AG08395 (cell line): ENCODE results near the gene ADAMTS16.
A peak's percentile ranks its signal among the peaks of the same experiment; 100 is the strongest.

Experiments
- DNase-seq: peaks from one replicate; pipeline ENCODE4 v3.0.0; 2012; ENCODE audit warnings: mixed read lengths, low spot score

Gene ADAMTS16

GRCh38 chr5:5287419-5287818, 147.3 kb downstream of the ADAMTS16 start:
- no peak for DNase-seq

- DNase-seq: no peak
These were observed 148.1 kb downstream of the ADAMTS16 start for GRCh38 chr5:5288201-5288600.

- no peak for DNase-seq
These were observed 149.4 kb downstream of the ADAMTS16 start for GRCh38 chr5:5289537-5289936.

- DNase-seq: no peak
These were observed 150.7 kb downstream of the ADAMTS16 start for GRCh38 chr5:5290674-5291334.

- DNase-seq: no peak
These were observed 151.2 kb downstream of the ADAMTS16 start for GRCh38 chr5:5291357-5291756.

GRCh38 chr5:5293029-5293428, 152.9 kb downstream of the ADAMTS16 start:
- no peak for DNase-seq

- DNase-seq: no peak
These were observed 154.3 kb downstream of the ADAMTS16 start for GRCh38 chr5:5294429-5294828.

- no peak for DNase-seq
These were observed 155.2 kb downstream of the ADAMTS16 start for GRCh38 chr5:5295351-5295750.

GRCh38 chr5:5296051-5296450, 155.9 kb downstream of the ADAMTS16 start:
- no peak for DNase-seq

- DNase-seq: no peak
These were observed 157.4 kb downstream of the ADAMTS16 start for GRCh38 chr5:5297432-5298067.

- no peak for DNase-seq
These were observed 158.0 kb downstream of the ADAMTS16 start for GRCh38 chr5:5298068-5298633.

- DNase-seq: no peak
These were observed 158.9 kb downstream of the ADAMTS16 start for GRCh38 chr5:5298841-5299541.

- no peak for DNase-seq
These were observed 161.0 kb downstream of the ADAMTS16 start for GRCh38 chr5:5301176-5301575.

- DNase-seq: no peak
These were observed 162.1 kb downstream of the ADAMTS16 start for GRCh38 chr5:5302201-5302600.

GRCh38 chr5:5303242-5303641, 163.1 kb downstream of the ADAMTS16 start:
- DNase-seq: no peak

- DNase-seq: no peak
These were observed 164.4 kb downstream of the ADAMTS16 start for GRCh38 chr5:5304361-5305020.

GRCh38 chr5:5306696-5307095, 166.6 kb downstream of the ADAMTS16 start:
- DNase-seq: peak; percentile 36

GRCh38 chr5:5308319-5308718, 168.2 kb downstream of the ADAMTS16 start:
- no peak for DNase-seq

- DNase-seq: no peak
These were observed 169.5 kb downstream of the ADAMTS16 start for GRCh38 chr5:5309645-5310044.

GRCh38 chr5:5313101-5313635, 173.0 kb downstream of the ADAMTS16 start:
- no peak for DNase-seq

- no peak for DNase-seq
These were observed 174.0 kb downstream of the ADAMTS16 start for GRCh38 chr5:5314166-5314565.

- no peak for DNase-seq
These were observed 174.5 kb downstream of the ADAMTS16 start for GRCh38 chr5:5314626-5315025.
